Ammon's horn (tissue), 1 donor: ENCODE measurements around the gene ADGRB3.

Source experiments
- DNase-seq: peaks from one replicate; pipeline ENCODE4 v3.0.0-alpha.2; 2016; ENCODE audit warnings: low spot score

Gene ADGRB3

GRCh38 chr6:69122407-69122773 is 487.3 kb downstream of the ADGRB3 start:
- no peak for DNase-seq

GRCh38 chr6:69128411-69128810 is 493.3 kb downstream of the ADGRB3 start:
- DNase-seq: no peak

GRCh38 chr6:69129046-69129445 is 494.0 kb downstream of the ADGRB3 start:
- no peak for DNase-seq

- no peak for DNase-seq
Measured at GRCh38 chr6:69135927-69136326, 500.8 kb downstream of the ADGRB3 start.

GRCh38 chr6:69138148-69138547 is 503.1 kb downstream of the ADGRB3 start:
- no peak for DNase-seq

GRCh38 chr6:69138893-69139494 is 503.9 kb downstream of the ADGRB3 start:
- no peak for DNase-seq

GRCh38 chr6:69145062-69145461 is 510.0 kb downstream of the ADGRB3 start:
- DNase-seq: no peak

GRCh38 chr6:69146385-69146784 is 511.3 kb downstream of the ADGRB3 start:
- DNase-seq: no peak

- no peak for DNase-seq
Measured at GRCh38 chr6:69155467-69155866, 520.4 kb downstream of the ADGRB3 start.

GRCh38 chr6:69162811-69163210 is 527.7 kb downstream of the ADGRB3 start:
- no peak for DNase-seq

GRCh38 chr6:69164564-69165229 is 529.6 kb downstream of the ADGRB3 start:
- no peak for DNase-seq

GRCh38 chr6:69179681-69180080 is 544.6 kb downstream of the ADGRB3 start:
- no peak for DNase-seq

- DNase-seq: no peak
Measured at GRCh38 chr6:69180361-69181067, 545.4 kb downstream of the ADGRB3 start.

GRCh38 chr6:69181964-69182363 is 546.9 kb downstream of the ADGRB3 start:
- DNase-seq: no peak

- DNase-seq: no peak
Measured at GRCh38 chr6:69185276-69185675, 550.2 kb downstream of the ADGRB3 start.

GRCh38 chr6:69202768-69203167 is 567.7 kb downstream of the ADGRB3 start:
- DNase-seq: no peak

GRCh38 chr6:69216127-69216526 is 581.0 kb downstream of the ADGRB3 start:
- DNase-seq: no peak

GRCh38 chr6:69217343-69217742 is 582.3 kb downstream of the ADGRB3 start:
- DNase-seq: no peak

GRCh38 chr6:69220375-69220774 is 585.3 kb downstream of the ADGRB3 start:
- DNase-seq: no peak

- DNase-seq: peak; percentile 16
Measured at GRCh38 chr6:69232008-69232407, 596.9 kb downstream of the ADGRB3 start.

GRCh38 chr6:69232496-69232895 is 597.4 kb downstream of the ADGRB3 start:
- peak; percentile 52 for DNase-seq

- DNase-seq: peak; percentile 85
Measured at GRCh38 chr6:69232911-69233448, 597.9 kb downstream of the ADGRB3 start.

- no peak for DNase-seq
Measured at GRCh38 chr6:69238067-69238466, 603.0 kb downstream of the ADGRB3 start.
